Prostate gland (tissue), 2 donors: ENCODE measurements around the gene PZP. TPM values are rescaled to one million over a fixed set of nuclear protein-coding genes. Genes with fewer than 3 reads are reported as not detected.

Experiments
- DNase-seq: peaks from one replicate; pipeline ENCODE4 v3.0.0-alpha.2; 2019; ENCODE audit warnings: low spot score
- H3K27ac ChIP-seq, 2 donors: fragments of 200-600 bp; sonication (generic); 2 replicates each; pipeline ENCODE4 v1.5.1; 2017 to 2019
- H3K27me3 ChIP-seq: fragments of 200-600 bp; sonication (generic); replicated peaks from 2 replicates; pipeline ENCODE4 v1.5.1; 2019; ENCODE audit not compliant: insufficient read depth
- H3K36me3 ChIP-seq, 2 donors: fragments of 200-600 bp; sonication (generic); 1 replicate in 1 of 2; 2 replicates in 1 of 2; pipeline versions ENCODE4 v1.5.1 to v1.8.1; 2017 to 2019
- H3K4me1 ChIP-seq: fragments of 200-600 bp; sonication (generic); replicated peaks from 2 replicates; pipeline ENCODE4 v1.5.1; 2019
- H3K4me3 ChIP-seq, 2 donors: fragments of 200-600 bp; sonication (generic); 2 replicates each; pipeline ENCODE4 v1.5.1; 2017 to 2019
- H3K9me3 ChIP-seq: fragments of 200-600 bp; sonication (generic); 2 replicates; pipeline ENCODE4 v1.5.1; 2017
- POLR2A ChIP-seq: fragments of 450-650 bp; IDR thresholded peaks from one replicate; pipeline ENCODE4 v1.6.1; 2016; ENCODE audit warnings: antibody characterized with exemption, mild to moderate bottlenecking
- POLR2AphosphoS5 ChIP-seq: sonication (generic); formaldehyde crosslinking; IDR thresholded peaks from one replicate; pipeline ENCODE4 v1.6.1; 2017; ENCODE audit warnings: antibody characterized with exemption
- WGBS: methylation state at CpG from one replicate; pipeline ENCODE4 v1.1.5; 2018; 5-methylcytosine and 5-hydroxymethylcytosine counted together
- intact Hi-C: fragments of 100-400 bp; cut with DNase I; formaldehyde crosslinking; loops from one replicate; pipeline ENCODE4 v1.14.2; 2022
- total RNA-seq, 2 donors: library from RNA; depleted of rRNA; stranded (reverse); fragments of >200 nt; gene quantifications; one replicate each; pipeline ENCODE4 v1.1.0, GENCODE V29; 2016
- TF ChIP-seq, protein P1 (sequence below), 4 experiments: fragments of 200-600 bp in 2 of 4; fragments of 450-650 bp in 2 of 4; sonication (generic) in 2 of 4; IDR thresholded peaks; 1 replicate in 3 of 4; 2 replicates in 1 of 4; pipeline ENCODE4 v1.5.1; 2016 to 2019; ENCODE audit warnings: antibody characterized with exemption in 4 of 4, mild to moderate bottlenecking in 2 of 4, moderate library complexity in 2 of 4

PZP gene
- total RNA-seq, 2 donors from 2014 or later: 0.62 TPM; not detected in 1

DNA sequence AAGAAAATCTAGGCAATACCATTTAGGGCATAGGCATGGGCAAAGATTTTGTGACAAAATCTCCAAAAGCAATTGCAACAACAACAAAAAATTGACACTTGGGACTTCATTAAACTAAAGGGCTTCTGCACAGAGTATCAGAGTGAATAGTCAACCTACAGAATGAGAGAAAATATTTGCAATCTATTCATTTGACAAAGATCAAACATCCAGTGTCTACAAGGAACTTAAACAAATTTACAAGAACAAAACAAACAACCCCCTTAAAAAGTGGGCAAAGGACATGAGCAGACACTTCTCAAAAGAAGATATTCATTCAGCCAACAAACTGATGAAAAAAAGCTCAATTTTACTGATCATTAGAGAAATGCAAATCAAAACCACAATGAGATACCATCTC is 44.1 kb upstream of the PZP start:
- TF ChIP-seq POLR2AphosphoS5 (no peak), POLR2A (no peak)
- TF ChIP-seq, protein P1, sequence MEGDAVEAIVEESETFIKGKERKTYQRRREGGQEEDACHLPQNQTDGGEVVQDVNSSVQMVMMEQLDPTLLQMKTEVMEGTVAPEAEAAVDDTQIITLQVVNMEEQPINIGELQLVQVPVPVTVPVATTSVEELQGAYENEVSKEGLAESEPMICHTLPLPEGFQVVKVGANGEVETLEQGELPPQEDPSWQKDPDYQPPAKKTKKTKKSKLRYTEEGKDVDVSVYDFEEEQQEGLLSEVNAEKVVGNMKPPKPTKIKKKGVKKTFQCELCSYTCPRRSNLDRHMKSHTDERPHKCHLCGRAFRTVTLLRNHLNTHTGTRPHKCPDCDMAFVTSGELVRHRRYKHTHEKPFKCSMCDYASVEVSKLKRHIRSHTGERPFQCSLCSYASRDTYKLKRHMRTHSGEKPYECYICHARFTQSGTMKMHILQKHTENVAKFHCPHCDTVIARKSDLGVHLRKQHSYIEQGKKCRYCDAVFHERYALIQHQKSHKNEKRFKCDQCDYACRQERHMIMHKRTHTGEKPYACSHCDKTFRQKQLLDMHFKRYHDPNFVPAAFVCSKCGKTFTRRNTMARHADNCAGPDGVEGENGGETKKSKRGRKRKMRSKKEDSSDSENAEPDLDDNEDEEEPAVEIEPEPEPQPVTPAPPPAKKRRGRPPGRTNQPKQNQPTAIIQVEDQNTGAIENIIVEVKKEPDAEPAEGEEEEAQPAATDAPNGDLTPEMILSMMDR (IDR thresholded peaks at IDR 0.05): no peak
- H3K27me3 ChIP-seq: no peaks in the 10 kb centered on the region
- H3K36me3 ChIP-seq: no peaks in the 10 kb centered on the region
- intact Hi-C loops: no loop called here
- no peak overlapping the region for H3K4me3 ChIP-seq
- no peak for DNase-seq
- H3K4me1 ChIP-seq: no peaks in the 10 kb centered on the region
- no peaks in the 10 kb centered on the region for H3K9me3 ChIP-seq
- H3K27ac ChIP-seq: no peak overlapping the region

DNA sequence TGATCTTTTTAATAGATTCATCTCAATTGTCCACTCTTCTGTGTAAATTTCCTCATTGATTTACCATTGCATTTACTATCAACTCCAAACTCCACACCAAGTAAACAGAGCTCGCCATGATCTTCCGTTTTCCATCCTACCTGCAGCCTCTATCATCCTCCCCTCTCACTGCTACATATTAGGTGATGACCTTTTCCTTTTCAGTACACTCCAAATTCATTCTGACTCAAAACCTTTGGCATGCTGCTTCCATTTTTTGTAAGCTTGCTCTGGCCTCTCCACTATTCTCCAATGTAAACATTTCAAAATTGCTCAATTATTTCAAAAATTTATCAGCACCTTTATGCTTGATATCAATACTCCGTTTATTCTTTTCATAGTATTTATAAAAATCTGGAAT is 40.2 kb upstream of the PZP start:
- no peaks in the 10 kb centered on the region for H3K9me3 ChIP-seq
- H3K4me3 ChIP-seq: no peak overlapping the region
- H3K27me3 ChIP-seq: no peaks in the 10 kb centered on the region
- no peak for DNase-seq
- no peaks in the 10 kb centered on the region for H3K36me3 ChIP-seq
- H3K4me1 ChIP-seq: no peaks in the 10 kb centered on the region
- TF ChIP-seq, protein P1 (IDR thresholded peaks at IDR 0.05): no peak
- TF ChIP-seq POLR2A: no peak
- no peak for TF ChIP-seq POLR2AphosphoS5
- 91% methylated on average over 3 of the region's 3 CpGs for WGBS
- intact Hi-C loops: no loop called here
- H3K27ac ChIP-seq: no peak overlapping the region

DNA sequence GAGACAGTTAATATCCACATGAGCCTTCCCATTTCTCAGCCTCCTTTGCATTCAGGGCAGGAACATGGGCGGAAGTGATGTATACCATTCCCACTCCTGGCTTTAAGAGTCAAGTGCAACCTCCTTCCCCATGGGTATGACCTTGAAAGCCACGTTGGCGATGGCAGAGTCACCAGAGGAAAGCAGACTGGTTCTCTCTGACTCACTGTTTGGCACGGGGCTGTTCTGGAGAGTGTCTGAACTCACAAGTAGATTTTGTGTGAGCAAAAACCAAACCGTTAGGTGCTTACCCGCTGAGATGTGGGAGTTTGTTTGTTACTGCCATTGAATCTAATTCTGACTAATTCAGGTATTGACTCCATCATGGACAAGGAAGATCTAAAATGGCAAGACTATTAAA is 36.7 kb upstream of the PZP start:
- WGBS: 71% methylated on average over 6 of the region's 6 CpGs

DNA sequence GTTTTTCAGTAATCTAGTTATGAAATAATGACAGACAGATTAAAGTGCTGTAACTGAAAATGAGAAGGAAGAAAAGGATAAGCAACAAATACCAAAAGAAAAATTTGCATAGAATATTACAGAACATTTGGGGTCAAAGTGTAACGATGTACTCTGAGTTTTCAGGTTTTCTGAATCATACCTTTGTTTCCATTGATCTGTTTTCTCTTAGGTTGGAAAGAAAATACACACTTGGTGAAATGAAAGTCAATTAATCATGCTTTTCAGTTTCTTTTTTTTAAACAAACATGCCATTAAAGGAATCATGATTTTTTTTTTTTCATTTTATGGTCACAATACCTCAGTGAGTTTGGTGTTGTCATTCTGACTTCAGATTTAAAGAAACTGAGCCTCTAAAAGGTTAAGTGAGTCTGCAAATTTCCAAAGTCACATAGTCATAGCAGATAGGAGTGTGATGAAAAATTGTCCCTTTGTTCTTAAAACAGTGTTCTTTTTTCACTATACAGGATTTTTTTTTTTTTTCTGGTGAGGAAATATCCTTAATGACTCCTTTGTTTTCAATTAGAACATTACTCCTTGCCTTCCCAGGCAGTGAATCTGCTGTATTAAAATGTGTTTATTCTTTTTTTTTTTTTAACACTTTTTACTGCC is 35.9 kb upstream of the PZP start:
- Histone ChIP-seq H3K4me1 (no peaks in the 10 kb centered on the region), H3K9me3 (no peaks in the 10 kb centered on the region), H3K27me3 (no peaks in the 10 kb centered on the region), H3K36me3 (no peaks in the 10 kb centered on the region), H3K27ac (no peak overlapping the region), H3K4me3 (no peak overlapping the region)
- no peak for DNase-seq
- 74% methylated on average over 1 of the region's 1 CpG for WGBS
- no peak for TF ChIP-seq POLR2A
- intact Hi-C loops: no loop called here

More for the DNA sequence above, 36.7 kb upstream of the PZP start:
- Histone ChIP-seq H3K36me3 (no peaks in the 10 kb centered on the region), H3K27ac (no peak overlapping the region), H3K27me3 (no peaks in the 10 kb centered on the region), H3K4me3 (no peak overlapping the region), H3K9me3 (no peaks in the 10 kb centered on the region), H3K4me1 (no peaks in the 10 kb centered on the region)
- no peak for TF ChIP-seq POLR2AphosphoS5
- TF ChIP-seq POLR2A: no peak
- TF ChIP-seq, protein P1 (IDR thresholded peaks at IDR 0.05): no peak
- no peak for DNase-seq
- intact Hi-C loops: no loop called here

DNA sequence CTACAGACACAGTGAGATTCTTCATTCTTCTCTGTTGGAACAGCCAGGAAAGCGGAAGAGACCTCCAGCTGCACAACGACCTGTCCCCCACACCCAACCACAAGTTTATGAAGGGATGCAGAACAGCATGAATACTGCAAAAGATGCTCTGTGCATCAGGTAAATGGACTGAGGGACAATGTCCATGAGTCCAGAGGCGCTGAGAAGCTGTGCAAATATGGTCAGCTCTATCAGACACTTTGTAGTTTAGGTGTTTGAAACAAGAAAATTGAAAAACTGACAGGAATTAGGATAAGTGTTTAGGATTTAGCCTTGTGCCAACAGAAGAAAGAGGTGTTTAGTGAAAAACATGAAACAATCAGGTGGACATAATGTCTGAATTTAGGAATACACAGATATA is 33.1 kb upstream of the PZP start:
- no peak for DNase-seq
- Histone ChIP-seq H3K4me1 (no peaks in the 10 kb centered on the region), H3K36me3 (no peaks in the 10 kb centered on the region), H3K27ac (no peak overlapping the region), H3K9me3 (no peaks in the 10 kb centered on the region), H3K27me3 (no peaks in the 10 kb centered on the region), H3K4me3 (no peak overlapping the region)
- TF ChIP-seq, protein P1 (IDR thresholded peaks at IDR 0.05): no peak
- no peak for TF ChIP-seq POLR2A
- TF ChIP-seq POLR2AphosphoS5: no peak
- WGBS: 98% methylated on average over 3 of the region's 3 CpGs
- intact Hi-C loops: no loop called here
